ENCODE measurements around the gene ZNF273. TPM values are rescaled to one million over a fixed set of nuclear protein-coding genes. Genes with fewer than 3 reads are reported as not detected.
"Not testable (repeated sequence)": the region's sequence is repeated elsewhere in the genome, so short reads cannot be mapped to it uniquely, and the experiment has no call there.

The ZNF273 gene
- total RNA-seq, 4 donors from 2014 or later: 0.29 to 9.3 (median 2.3) TPM

DNA sequence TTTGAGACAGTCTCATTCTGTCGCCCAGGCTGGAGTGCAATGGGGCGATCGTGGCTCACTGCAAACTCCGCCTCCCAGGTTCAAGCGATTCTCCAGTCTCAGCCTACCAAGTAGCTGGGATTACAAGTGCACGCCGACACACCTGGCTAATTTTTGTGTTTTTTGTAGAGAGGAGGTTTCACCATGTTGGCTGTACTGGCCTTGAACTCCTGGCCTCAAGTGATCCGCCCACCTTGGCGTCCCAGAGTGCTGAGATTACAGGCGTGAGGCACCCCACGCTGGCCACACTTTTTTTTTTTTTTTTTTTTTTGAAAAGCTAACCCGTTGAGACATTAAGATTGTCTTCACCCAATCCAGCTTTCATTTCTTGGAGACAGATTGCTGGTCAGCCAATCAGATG is 2.1 kb downstream of the ZNF273 start:
- Histone ChIP-seq H3K27ac (no peak overlapping the region), H3K4me1 (peaks cover 0 to 40% of the 10 kb centered on the region in 2 donors), H3K27me3 (no peaks in the 10 kb centered on the region), H3K9me3 (no peaks in the 10 kb centered on the region), H3K4me3 (no peak overlapping the region), H3K36me3 (no peaks in the 10 kb centered on the region)
- TF ChIP-seq, protein P1, sequence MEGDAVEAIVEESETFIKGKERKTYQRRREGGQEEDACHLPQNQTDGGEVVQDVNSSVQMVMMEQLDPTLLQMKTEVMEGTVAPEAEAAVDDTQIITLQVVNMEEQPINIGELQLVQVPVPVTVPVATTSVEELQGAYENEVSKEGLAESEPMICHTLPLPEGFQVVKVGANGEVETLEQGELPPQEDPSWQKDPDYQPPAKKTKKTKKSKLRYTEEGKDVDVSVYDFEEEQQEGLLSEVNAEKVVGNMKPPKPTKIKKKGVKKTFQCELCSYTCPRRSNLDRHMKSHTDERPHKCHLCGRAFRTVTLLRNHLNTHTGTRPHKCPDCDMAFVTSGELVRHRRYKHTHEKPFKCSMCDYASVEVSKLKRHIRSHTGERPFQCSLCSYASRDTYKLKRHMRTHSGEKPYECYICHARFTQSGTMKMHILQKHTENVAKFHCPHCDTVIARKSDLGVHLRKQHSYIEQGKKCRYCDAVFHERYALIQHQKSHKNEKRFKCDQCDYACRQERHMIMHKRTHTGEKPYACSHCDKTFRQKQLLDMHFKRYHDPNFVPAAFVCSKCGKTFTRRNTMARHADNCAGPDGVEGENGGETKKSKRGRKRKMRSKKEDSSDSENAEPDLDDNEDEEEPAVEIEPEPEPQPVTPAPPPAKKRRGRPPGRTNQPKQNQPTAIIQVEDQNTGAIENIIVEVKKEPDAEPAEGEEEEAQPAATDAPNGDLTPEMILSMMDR (IDR thresholded peaks at IDR 0.05 in 4 of 5, conservative IDR thresholded peaks at IDR 0.05 in 1 of 5): no peak
- TF ChIP-seq POLR2A (IDR thresholded peaks at IDR 0.05): no peak
- in situ Hi-C loops (cut with MboI; ENCODE audit: low sequenced_read_pairs in 4 of 4) (loop anchor here in 2 of 4 donors (10.0 to 25.0 kb wide), 3 partner anchors 100 to 593 kb away; partner anchors contain the start of genes ZNF138 (in 2 of the 2), ERV3-1 (in 1 of the 2) and ZNF736 (in 1 of the 2)), intact Hi-C loops (cut with DNase I; ENCODE audit: low total_unique reads) (loop anchor here (10.0 kb wide), 1 partner anchor 110 kb away; the partner anchor contains the start of gene ZNF138)
- no peak for DNase-seq
- ATAC-seq: no peak

DNA sequence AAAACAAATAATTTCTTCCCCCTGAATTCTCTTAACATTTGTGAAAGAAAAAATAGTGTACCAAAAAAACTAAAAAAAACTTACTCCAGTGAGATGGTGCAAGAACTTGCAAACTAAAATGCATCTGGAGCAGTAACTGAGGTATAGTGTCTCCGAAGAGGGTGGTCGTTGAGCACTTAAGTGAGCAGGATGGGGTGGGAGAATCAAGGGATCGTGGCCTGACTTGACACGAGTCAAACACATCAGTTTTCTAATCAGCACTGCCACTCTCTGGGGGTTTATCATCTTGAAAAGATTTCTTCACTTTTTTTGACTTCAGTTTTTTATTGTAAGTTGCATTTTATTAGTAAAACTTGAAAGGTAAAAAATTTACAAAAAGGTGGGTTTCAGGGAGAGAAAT is 2.5 kb downstream of the ZNF273 start:
- Histone ChIP-seq H3K4me1 (peaks cover 0 to 40% of the 10 kb centered on the region in 2 donors), H3K9me3 (no peaks in the 10 kb centered on the region), H3K27ac (no peak overlapping the region), H3K27me3 (no peaks in the 10 kb centered on the region), H3K36me3 (no peaks in the 10 kb centered on the region), H3K4me3 (no peak overlapping the region)
- DNase-seq (no peak), ATAC-seq (no peak)
- in situ Hi-C loops (cut with MboI; ENCODE audit: low sequenced_read_pairs in 4 of 4): loop anchor here in 2 of 4 donors (10.0 to 25.0 kb wide), 3 partner anchors 99 to 593 kb away; partner anchors contain the start of genes ZNF138 (in 2 of the 2), ERV3-1 (in 1 of the 2) and ZNF736 (in 1 of the 2)
- intact Hi-C loops (cut with DNase I; ENCODE audit: low total_unique reads): loop anchor here (10.0 kb wide), 1 partner anchor 111 kb away; the partner anchor contains the start of gene ZNF138
- no peak for TF ChIP-seq POLR2A (IDR thresholded peaks at IDR 0.05)

DNA sequence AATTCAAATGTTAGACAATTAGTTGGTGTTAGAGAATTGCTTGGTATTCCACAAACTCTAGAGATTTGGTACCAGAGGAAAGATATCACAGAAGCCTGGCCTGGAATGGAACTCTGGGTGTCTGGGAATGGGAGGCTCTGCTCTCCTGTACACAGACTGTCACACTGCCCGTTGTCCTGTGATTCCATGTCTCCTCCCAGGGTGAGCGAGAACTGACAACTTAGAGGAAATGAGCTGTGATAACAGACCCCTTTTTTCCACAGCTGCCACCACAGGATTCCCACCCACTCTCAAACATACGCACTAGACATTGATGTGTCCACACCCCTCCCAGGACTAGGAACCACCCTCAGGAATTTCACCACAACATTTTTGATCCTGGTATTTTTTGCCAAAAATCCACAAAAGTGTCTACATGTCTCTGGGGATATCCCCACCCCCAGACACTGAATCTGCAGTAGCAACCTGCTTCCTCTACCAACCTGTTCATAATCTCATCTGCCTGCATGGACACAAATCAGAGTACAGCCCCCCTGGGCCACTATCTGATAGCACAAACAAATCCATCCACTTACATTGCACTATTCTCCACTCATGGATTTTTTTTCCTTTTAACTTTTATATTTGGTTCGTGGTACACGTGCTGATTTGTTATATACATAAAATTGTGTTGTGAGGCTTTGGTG is 4.7 kb downstream of the ZNF273 start:
- H3K4me1 ChIP-seq: peaks cover 0 to 36% of the 10 kb centered on the region in 2 donors
- no peak overlapping the region for H3K4me3 ChIP-seq
- no peak for TF ChIP-seq POLR2A (IDR thresholded peaks at IDR 0.05)
- TF ChIP-seq, protein P1 (IDR thresholded peaks at IDR 0.05 in 4 of 5, conservative IDR thresholded peaks at IDR 0.05 in 1 of 5): no peak
- DNase-seq: no peak
- H3K36me3 ChIP-seq: no peaks in the 10 kb centered on the region
- intact Hi-C loops (cut with DNase I; ENCODE audit: low total_unique reads) (loop anchor here (10.0 kb wide), 1 partner anchor 113 kb away; the partner anchor contains the start of gene ZNF138), in situ Hi-C loops (cut with MboI; ENCODE audit: low sequenced_read_pairs in 4 of 4) (loop anchor here in 2 of 4 donors (10.0 to 25.0 kb wide), 3 partner anchors 97 to 595 kb away; partner anchors contain the start of genes ZNF138 (in 2 of the 2), ERV3-1 (in 1 of the 2) and ZNF736 (in 1 of the 2))
- H3K9me3 ChIP-seq: no peaks in the 10 kb centered on the region
- H3K27ac ChIP-seq: peak overlapping the region in 3 of 4 donors; percentile 1 to 67 (median 57)
- no peaks in the 10 kb centered on the region for H3K27me3 ChIP-seq
- ATAC-seq: no peak

DNA sequence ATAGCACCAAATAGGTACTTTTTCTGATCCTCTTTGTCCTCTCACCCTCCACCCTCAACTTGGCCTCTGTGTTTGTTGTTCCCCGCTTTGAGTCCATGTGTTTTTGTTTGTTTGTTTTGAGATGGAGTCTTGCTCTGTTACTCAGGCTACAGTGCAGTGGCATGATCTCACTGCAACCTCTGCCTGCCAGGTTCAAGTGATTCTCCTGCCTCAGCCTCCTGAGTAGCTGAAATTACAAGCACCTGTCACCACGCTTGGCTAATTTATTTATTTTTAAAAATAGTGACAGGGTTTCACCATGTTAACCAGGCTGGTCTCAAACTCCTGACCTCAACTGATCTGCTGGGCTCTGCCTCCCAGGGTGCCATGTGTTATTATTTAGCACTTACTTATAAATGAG is 5.3 kb downstream of the ZNF273 start:
- H3K27ac ChIP-seq: peak overlapping the region in 3 of 4 donors; percentile 23 to 67 (median 57)
- no peak overlapping the region for H3K4me3 ChIP-seq
- intact Hi-C loops (cut with DNase I; ENCODE audit: low total_unique reads) (loop anchor here (10.0 kb wide), 1 partner anchor 114 kb away; the partner anchor contains the start of gene ZNF138), in situ Hi-C loops (cut with MboI; ENCODE audit: low sequenced_read_pairs in 4 of 4) (loop anchor here in 2 of 4 donors (10.0 to 25.0 kb wide), 3 partner anchors 96 to 596 kb away; partner anchors contain the start of genes ZNF138 (in 2 of the 2), ERV3-1 (in 1 of the 2) and ZNF736 (in 1 of the 2))
- no peaks in the 10 kb centered on the region for H3K36me3 ChIP-seq
- DNase-seq: peak; percentile 29 to 32
- no peaks in the 10 kb centered on the region for H3K27me3 ChIP-seq
- ATAC-seq: peak; percentile 73 to 86
- H3K4me1 ChIP-seq: peaks cover 0 to 36% of the 10 kb centered on the region in 2 donors
- TF ChIP-seq POLR2A (IDR thresholded peaks at IDR 0.05): no peak
- TF ChIP-seq, protein P1 (IDR thresholded peaks at IDR 0.05 in 4 of 5, conservative IDR thresholded peaks at IDR 0.05 in 1 of 5): no peak
- no peaks in the 10 kb centered on the region for H3K9me3 ChIP-seq

DNA sequence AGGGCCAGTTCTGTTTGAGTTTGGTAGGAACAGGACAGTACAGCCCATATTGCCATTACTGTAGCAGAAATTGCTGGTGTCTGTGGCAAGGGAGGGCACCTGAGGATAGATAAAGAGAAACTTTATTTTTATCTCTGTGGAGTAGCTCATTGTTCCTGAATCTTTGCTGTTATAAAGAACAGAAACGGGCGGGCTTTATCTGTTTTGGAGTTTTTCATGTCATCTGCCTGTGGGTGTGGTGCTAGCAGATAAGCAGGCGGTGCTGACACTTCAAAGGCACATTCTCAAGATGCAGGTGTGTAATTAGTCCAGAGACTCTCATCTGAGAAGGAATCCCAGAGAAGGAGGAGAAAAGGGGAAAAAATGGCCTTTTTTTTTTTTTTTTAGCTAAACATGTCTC is 11.5 kb downstream of the ZNF273 start:
- H3K36me3 ChIP-seq: no peaks in the 10 kb centered on the region
- no peak overlapping the region for H3K27ac ChIP-seq
- in situ Hi-C loops (cut with MboI; ENCODE audit: low sequenced_read_pairs in 4 of 4): loop anchor here in 1 of 4 donors (25.0 kb wide), 1 partner anchor 602 kb away; the partner anchor contains the start of gene ZNF736
- no peaks in the 10 kb centered on the region for H3K27me3 ChIP-seq
- TF ChIP-seq POLR2A (IDR thresholded peaks at IDR 0.05): no peak
- H3K4me1 ChIP-seq: peaks cover 0 to 4% of the 10 kb centered on the region in 2 donors
- ATAC-seq (no peak), DNase-seq (no peak)
- no peak overlapping the region for H3K4me3 ChIP-seq
- H3K9me3 ChIP-seq: no peaks in the 10 kb centered on the region
- intact Hi-C loops (cut with DNase I; ENCODE audit: low total_unique reads): no loop called here

DNA sequence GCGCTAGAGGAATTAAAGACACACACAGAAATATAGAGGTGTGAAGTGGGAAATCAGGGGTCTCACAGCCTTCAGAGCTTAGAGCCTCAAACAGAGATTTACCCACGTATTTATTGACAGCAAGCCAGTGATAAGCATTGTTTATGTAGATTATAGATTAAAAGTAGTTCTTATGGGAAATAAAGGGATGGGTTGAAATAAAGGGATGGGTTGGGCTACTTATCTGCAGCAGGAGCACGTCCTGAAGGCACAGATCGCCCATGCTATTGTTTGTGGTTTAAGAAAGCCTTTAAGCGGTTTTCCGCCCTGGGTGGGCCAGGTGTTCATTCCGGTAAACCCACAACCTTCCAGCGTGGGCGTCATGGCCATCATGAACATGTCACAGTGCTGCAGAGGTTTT is 12.2 kb downstream of the ZNF273 start:
- H3K4me1 ChIP-seq; DNase-seq; H3K27me3 ChIP-seq; H3K27ac ChIP-seq; ATAC-seq; H3K9me3 ChIP-seq; H3K4me3 ChIP-seq; H3K36me3 ChIP-seq; intact Hi-C loops (cut with DNase I; ENCODE audit: low total_unique reads): not testable (repeated sequence)
- in situ Hi-C loops (cut with MboI; ENCODE audit: low sequenced_read_pairs in 4 of 4): loop anchor here in 1 of 4 donors (25.0 kb wide), 1 partner anchor 603 kb away; the partner anchor contains the start of gene ZNF736

DNA sequence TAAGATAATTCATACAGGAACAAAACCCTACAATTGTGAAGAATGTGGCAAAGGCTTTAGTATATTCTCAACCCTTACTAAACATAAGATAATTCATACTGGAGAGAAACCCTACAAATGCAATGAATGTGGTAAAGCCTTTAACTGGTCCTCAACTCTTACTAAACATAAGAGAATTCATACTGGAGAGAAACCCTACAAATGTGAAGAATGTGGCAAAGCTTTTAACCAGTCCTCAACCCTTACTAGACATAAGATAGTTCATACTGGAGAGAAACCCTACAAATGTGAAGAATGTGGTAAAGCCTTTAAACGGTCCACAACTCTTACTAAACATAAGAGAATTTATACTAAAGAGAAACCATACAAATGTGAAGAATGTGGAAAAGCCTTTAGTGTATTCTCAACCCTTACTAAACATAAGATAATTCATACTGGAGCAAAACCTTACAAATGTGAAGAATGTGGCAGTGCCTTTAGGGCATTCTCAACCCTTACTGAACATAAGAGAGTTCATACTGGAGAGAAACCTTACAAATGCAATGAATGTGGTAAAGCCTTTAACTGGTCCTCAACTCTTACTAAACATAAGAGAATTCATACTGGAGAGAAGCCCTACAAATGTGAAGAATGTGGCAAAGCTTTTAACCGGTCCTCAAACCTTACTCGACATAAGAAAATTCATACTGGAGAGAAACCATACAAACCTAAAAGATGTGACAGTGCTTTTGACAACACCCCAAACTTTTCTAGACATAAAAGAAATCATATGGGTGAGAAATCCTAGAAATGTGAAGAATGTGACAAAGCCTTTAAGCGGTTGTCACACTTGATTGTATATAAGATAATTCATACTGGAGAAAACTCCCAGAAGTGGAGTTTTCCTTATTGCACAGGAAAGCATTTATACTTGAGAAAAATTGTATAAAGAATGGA is 25.4 kb downstream of the ZNF273 start:
- DNase-seq; in situ Hi-C loops (cut with MboI; ENCODE audit: low sequenced_read_pairs in 4 of 4); H3K27ac ChIP-seq; H3K4me1 ChIP-seq; ATAC-seq; H3K27me3 ChIP-seq; H3K4me3 ChIP-seq; intact Hi-C loops (cut with DNase I; ENCODE audit: low total_unique reads): not testable (repeated sequence)
- Histone ChIP-seq H3K9me3 (peaks cover 0 to 16% (median 3%) of the 10 kb centered on the region in 3 donors), H3K36me3 (peaks cover 2 to 53% of the 10 kb centered on the region in 2 donors)
